Endothelial cell of umbilical vein (primary cell): ENCODE results near the gene MDFIC. TPM values are rescaled to one million over a fixed set of nuclear protein-coding genes. Genes with fewer than 3 reads are reported as not detected.
"Not testable (repeated sequence)": the region's sequence is repeated elsewhere in the genome, so short reads cannot be mapped to it uniquely, and the experiment has no call there.

Experiments used
- BruUV-seq: library from RNA; stranded (reverse); fragments of 400-500 nt; replicated peaks from 2 replicates; lab custom pipeline; 2021; lab: Mats Ljungman, UMichigan
- CTCF ChIA-PET: fragments of 300-600, 350-600 bp; sonication (Branson Sonifier 250); formaldehyde crosslinking; loops from one replicate; lab custom pipeline; 2021; ENCODE audit warnings: antibody characterized with exemption, inconsistent platforms; lab: Charles Lee
- POLR2A ChIA-PET: fragments of 300-600, 350-600 bp; sonication (Branson Sonifier 250); formaldehyde crosslinking; loops from one replicate; lab custom pipeline; 2021; ENCODE audit warnings: antibody characterized with exemption, inconsistent platforms; lab: Charles Lee
- DNase-seq: peaks from one replicate; pipeline ENCODE4 v3.0.0-alpha.2; 2011; ENCODE audit warnings: low read depth, low spot score
- FAIRE-seq: peaks from 2 replicates; lab custom pipeline; 2011; peaks lifted over from hg19 to GRCh38; lab: Jason Lieb, UNC
- H2AFZ ChIP-seq: 2 replicates; pipeline ENCODE4 v1.6.0; 2012; ENCODE audit warnings: low read depth, low read length, control low read depth, inconsistent platforms
- H3K27ac ChIP-seq: 2 replicates; pipeline ENCODE4 v1.5.1; 2011; ENCODE audit warnings: low read depth, mild to moderate bottlenecking, control low read depth, low read length, moderate library complexity; ENCODE audit not compliant: insufficient read depth
- H3K27me3 ChIP-seq, 2 experiments: 2 replicates each; pipeline versions ENCODE4 v1.6.0 to v1.6.1; 2011; ENCODE audit warnings: low read length in 2 of 2, mixed read lengths in 1 of 2; ENCODE audit not compliant: control insufficient read depth in 2 of 2, insufficient read depth in 2 of 2
- H3K36me3 ChIP-seq, 2 experiments: 2 replicates in 1 of 2; 3 replicates in 1 of 2; pipeline ENCODE4 v1.5.1; 2011; ENCODE audit warnings: low read length in 2 of 2, mild to moderate bottlenecking in 1 of 2, moderate library complexity in 1 of 2; ENCODE audit not compliant: control insufficient read depth in 2 of 2, insufficient read depth in 2 of 2; ENCODE audit errors: extremely low read depth in 1 of 2
- H3K4me1 ChIP-seq: 3 replicates; pipeline ENCODE4 v1.5.1; 2011; ENCODE audit warnings: mild to moderate bottlenecking, low read length; ENCODE audit not compliant: control insufficient read depth, insufficient read depth; ENCODE audit errors: extremely low read depth
- H3K4me2 ChIP-seq: 2 replicates; pipeline ENCODE4 v1.6.1; 2011; ENCODE audit warnings: low read length, control low read depth, mixed read lengths; ENCODE audit not compliant: insufficient read depth
- H3K4me3 ChIP-seq, 3 experiments: fragments of 200-600 bp in 1 of 3; sonication (generic), shearing (Covaris generic) in 1 of 3; replicated peaks in 1 of 3; 2 replicates each; pipeline ENCODE4 v1.5.1; 2011 to 2016; ENCODE audit warnings: control low read depth in 3 of 3, low read length in 3 of 3, mild to moderate bottlenecking in 2 of 3, inconsistent platforms in 1 of 3, low read depth in 1 of 3, moderate library complexity in 1 of 3; ENCODE audit not compliant: insufficient read depth in 1 of 3
- H3K79me2 ChIP-seq: 2 replicates; pipeline ENCODE4 v1.6.0; 2012; ENCODE audit warnings: low read length, inconsistent platforms; ENCODE audit not compliant: control insufficient read depth, insufficient read depth
- H3K9ac ChIP-seq: replicated peaks from 2 replicates; pipeline ENCODE3; 2011; ENCODE audit warnings: low read length, control low read depth; ENCODE audit not compliant: insufficient read depth; ENCODE audit errors: extremely low read depth
- H3K9me1 ChIP-seq: replicated peaks from 3 replicates; pipeline ENCODE4 v1.6.0; 2011; ENCODE audit warnings: mild to moderate bottlenecking, low read length; ENCODE audit not compliant: control insufficient read depth, insufficient read depth; ENCODE audit errors: extremely low read depth
- H3K9me3 ChIP-seq: replicated peaks from 2 replicates; pipeline ENCODE4 v1.5.1; 2012; ENCODE audit warnings: low read length, inconsistent platforms; ENCODE audit not compliant: control insufficient read depth, insufficient read depth
- H4K20me1 ChIP-seq: replicated peaks from 2 replicates; pipeline ENCODE3; 2011; ENCODE audit warnings: mild to moderate bottlenecking, low read length; ENCODE audit not compliant: control insufficient read depth, insufficient read depth; ENCODE audit errors: extremely low read depth
- CTCF ChIP-seq, 2 donors: IDR thresholded peaks; 1 replicate in 1 of 2; 2 replicates in 1 of 2; pipeline ENCODE4 v1.5.1; 2011; ENCODE audit warnings: low read length in 2 of 2, mild to moderate bottlenecking in 2 of 2, moderate library complexity in 2 of 2, control low read depth in 1 of 2, inconsistent platforms in 1 of 2, low read depth in 1 of 2; ENCODE audit not compliant: insufficient read depth in 1 of 2; ENCODE audit errors: extremely low read depth in 1 of 2
- EZH2 ChIP-seq: IDR thresholded peaks from 2 replicates; pipeline ENCODE4 v1.6.1; 2012; ENCODE audit warnings: borderline replicate concordance, low read depth, mild to moderate bottlenecking, moderate library complexity, low read length, inconsistent platforms; ENCODE audit not compliant: severe bottlenecking
- FOS ChIP-seq: IDR thresholded peaks from 2 replicates; pipeline ENCODE4 v1.6.1; 2011; ENCODE audit warnings: mild to moderate bottlenecking, low read length, moderate library complexity, borderline replicate concordance; ENCODE audit not compliant: insufficient read depth
- GATA2 ChIP-seq: IDR thresholded peaks from 2 replicates; pipeline ENCODE4 v1.7.0; 2011; ENCODE audit warnings: low read depth, mild to moderate bottlenecking, moderate library complexity, mixed read lengths, low read length; ENCODE audit not compliant: insufficient read length, insufficient read depth
- MAX ChIP-seq: IDR thresholded peaks from 2 replicates; pipeline ENCODE4 v1.6.1; 2011; ENCODE audit not compliant: insufficient read depth, insufficient read length
- MYC ChIP-seq: IDR thresholded peaks from one replicate; pipeline ENCODE4 v1.6.1; 2011; ENCODE audit warnings: mild to moderate bottlenecking, low read depth, low read length
- POLR2A ChIP-seq: IDR thresholded peaks from 2 replicates; pipeline ENCODE4 v1.6.1; 2012; ENCODE audit warnings: low read depth, mild to moderate bottlenecking, control low read depth, low read length
- POLR2AphosphoS5 ChIP-seq: IDR thresholded peaks from 2 replicates; pipeline ENCODE4 v1.6.1; 2012; ENCODE audit warnings: low read depth, mild to moderate bottlenecking, control low read depth, low read length, moderate library complexity; ENCODE audit not compliant: insufficient read depth
- dilution Hi-C: fragments of 300-500 bp; cut with MboI; formaldehyde crosslinking; loops from one replicate; pipeline ENCODE4 v1.15.0; 2019; ENCODE audit warnings: low sequenced_read_pairs; ENCODE audit not compliant: extremely low pct_ligation_motif_present
- intact Hi-C: fragments of 100-400 bp; cut with micrococcal nuclease; formaldehyde crosslinking; loops from one replicate; pipeline ENCODE4 v1.10.0; 2022
- polyA plus RNA-seq, 4 experiments: library from polyadenylated mRNA; depleted of rRNA in 3 of 4; stranded (reverse) in 3 of 4; unstranded in 1 of 4; fragments of >200 nt; gene quantifications; 2 replicates each; pipeline versions ENCODE4 v1.2.1 to v1.2.3, GENCODE V29; 2011 to 2012; ENCODE audit warnings: missing spikeins in 1 of 4
- total RNA-seq: library from RNA; stranded (reverse); gene quantifications from 2 replicates; pipeline ENCODE4 v1.2.3, GENCODE V29; 2021

MDFIC gene
- total and polyA plus RNA-seq, 2 donors (not counting 3 experiments of a cell fraction or from before 2014, with no cell fraction given) = 6.5 to 14.2 TPM

GRCh38 chr7:114885836-114886235 is 36.1 kb upstream of the MDFIC start:
- H3K4me3 ChIP-seq = no peak overlapping the region
- no peaks in the 10 kb centered on the region for H4K20me1 ChIP-seq
- no peak overlapping the region for H3K9ac ChIP-seq
- CTCF ChIA-PET = interaction anchor here (0.8 kb wide), 1 partner anchor 11 kb away, joined by 3 read pairs; no protein-coding TSS in a partner anchor
- H3K4me2 ChIP-seq = no peak overlapping the region
- no peaks in the 10 kb centered on the region for H3K9me3 ChIP-seq
- no peaks in the 10 kb centered on the region for H3K79me2 ChIP-seq
- BruUV-seq = no TSS peak
- no peaks in the 10 kb centered on the region for H3K9me1 ChIP-seq
- no peaks in the 10 kb centered on the region for H3K36me3 ChIP-seq
- no peak overlapping the region for H3K27ac ChIP-seq
- no peaks in the 10 kb centered on the region for H3K27me3 ChIP-seq
- intact Hi-C loops (no loop called here), dilution Hi-C loops (no loop called here)
- FAIRE-seq (no peak), DNase-seq (no peak)
- TF ChIP-seq MYC (no peak), MAX (no peak), POLR2A (no peak), FOS (no peak)
- H3K4me1 ChIP-seq = peaks cover 3% of the 10 kb centered on the region
- POLR2A ChIA-PET = no interaction called here
- H2AFZ ChIP-seq = no peak overlapping the region

- no peaks in the 10 kb centered on the region for H3K36me3 ChIP-seq
- H3K9me3 ChIP-seq = no peaks in the 10 kb centered on the region
- no peaks in the 10 kb centered on the region for H3K27me3 ChIP-seq
- ChIA-PET POLR2A (no interaction called here), CTCF (interaction anchor here (0.8 kb wide), 1 partner anchor 12 kb away, joined by 3 read pairs; no protein-coding TSS in a partner anchor)
- H4K20me1 ChIP-seq = no peaks in the 10 kb centered on the region
- no peak for FAIRE-seq
- no peak overlapping the region for H3K27ac ChIP-seq
- no peak overlapping the region for H2AFZ ChIP-seq
- no peak overlapping the region for H3K9ac ChIP-seq
- dilution Hi-C loops = no loop called here
- no peak for DNase-seq
- no TSS peak for BruUV-seq
- H3K4me1 ChIP-seq = peaks cover 3% of the 10 kb centered on the region
- H3K4me3 ChIP-seq = no peak overlapping the region
- no peak for TF ChIP-seq POLR2AphosphoS5
- TF ChIP-seq EZH2 = no peak
- TF ChIP-seq CTCF (IDR thresholded peaks at IDR 0.05; ENCODE audit: extremely low read depth in 1 of 2, insufficient read depth in 1 of 2, low read depth in 1 of 2, low read length in 2 of 2) = no peak
- no peak for TF ChIP-seq GATA2
- TF ChIP-seq MAX = no peak
- TF ChIP-seq POLR2A = no peak
- no peaks in the 10 kb centered on the region for H3K9me1 ChIP-seq
- no peaks in the 10 kb centered on the region for H3K79me2 ChIP-seq
- intact Hi-C loops = no loop called here
- no peak overlapping the region for H3K4me2 ChIP-seq
Observed at GRCh38 chr7:114886241-114886640, 35.7 kb upstream of the MDFIC start.

- H2AFZ ChIP-seq, FAIRE-seq, H4K20me1 ChIP-seq, BruUV-seq, H3K36me3 ChIP-seq, H3K4me3 ChIP-seq, H3K4me1 ChIP-seq, dilution Hi-C loops, H3K9me3 ChIP-seq, H3K4me2 ChIP-seq, POLR2A ChIA-PET, H3K9me1 ChIP-seq, intact Hi-C loops, H3K27ac ChIP-seq, H3K9ac ChIP-seq, H3K27me3 ChIP-seq, H3K79me2 ChIP-seq, DNase-seq: not testable (repeated sequence)
- CTCF ChIA-PET = interaction anchor here (0.7 to 1.6 kb wide), 4 partner anchors 11 to 24 kb away, joined by 3 to 6 read pairs (median 6); no protein-coding TSS in a partner anchor
Observed at GRCh38 chr7:114889116-114889515, 32.8 kb upstream of the MDFIC start.
